AG10803 (cell line): ENCODE results near the gene ZNF93.
A peak's percentile ranks its signal among the peaks of the same experiment; 100 is the strongest.
"Not testable (repeated sequence)": the region's sequence is repeated elsewhere in the genome, so short reads cannot be mapped to it uniquely, and the experiment has no call there.

Experiments
- DNase-seq: peaks from one replicate; pipeline ENCODE4 v3.0.0; 2010; ENCODE audit warnings: low read depth
- H3K4me3 ChIP-seq: 2 replicates; pipeline ENCODE4 v1.5.1; 2011; ENCODE audit warnings: mild to moderate bottlenecking, low read length, control low read depth
- TF ChIP-seq, protein P1 (sequence below): conservative IDR thresholded peaks from 2 replicates; pipeline ENCODE4 v1.5.1; 2011; ENCODE audit warnings: mild to moderate bottlenecking, low read length, control low read depth, inconsistent platforms

The ZNF93 gene

DNA sequence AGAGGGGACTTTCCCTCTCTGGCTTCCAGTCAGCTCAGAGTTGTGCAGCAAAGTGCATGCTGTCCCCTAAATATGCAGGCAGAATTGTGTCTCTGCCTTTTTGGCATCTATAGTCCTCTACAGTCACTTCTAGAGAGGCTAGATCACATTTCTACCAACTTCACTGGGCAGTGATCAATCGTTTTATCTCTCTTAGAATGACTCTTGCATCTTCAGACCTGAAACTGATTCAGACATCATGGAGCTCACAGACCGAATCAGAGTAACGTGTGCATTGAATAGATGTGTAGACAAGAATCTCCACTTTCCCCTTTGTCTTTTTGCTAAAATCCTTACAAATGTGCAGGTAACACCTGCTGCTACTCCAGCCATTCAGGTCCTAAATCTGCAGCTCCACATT lies 28.8 kb upstream of the ZNF93 start:
- no peak overlapping the region for H3K4me3 ChIP-seq
- TF ChIP-seq, protein P1, sequence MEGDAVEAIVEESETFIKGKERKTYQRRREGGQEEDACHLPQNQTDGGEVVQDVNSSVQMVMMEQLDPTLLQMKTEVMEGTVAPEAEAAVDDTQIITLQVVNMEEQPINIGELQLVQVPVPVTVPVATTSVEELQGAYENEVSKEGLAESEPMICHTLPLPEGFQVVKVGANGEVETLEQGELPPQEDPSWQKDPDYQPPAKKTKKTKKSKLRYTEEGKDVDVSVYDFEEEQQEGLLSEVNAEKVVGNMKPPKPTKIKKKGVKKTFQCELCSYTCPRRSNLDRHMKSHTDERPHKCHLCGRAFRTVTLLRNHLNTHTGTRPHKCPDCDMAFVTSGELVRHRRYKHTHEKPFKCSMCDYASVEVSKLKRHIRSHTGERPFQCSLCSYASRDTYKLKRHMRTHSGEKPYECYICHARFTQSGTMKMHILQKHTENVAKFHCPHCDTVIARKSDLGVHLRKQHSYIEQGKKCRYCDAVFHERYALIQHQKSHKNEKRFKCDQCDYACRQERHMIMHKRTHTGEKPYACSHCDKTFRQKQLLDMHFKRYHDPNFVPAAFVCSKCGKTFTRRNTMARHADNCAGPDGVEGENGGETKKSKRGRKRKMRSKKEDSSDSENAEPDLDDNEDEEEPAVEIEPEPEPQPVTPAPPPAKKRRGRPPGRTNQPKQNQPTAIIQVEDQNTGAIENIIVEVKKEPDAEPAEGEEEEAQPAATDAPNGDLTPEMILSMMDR: no peak
- DNase-seq: no peak

DNA sequence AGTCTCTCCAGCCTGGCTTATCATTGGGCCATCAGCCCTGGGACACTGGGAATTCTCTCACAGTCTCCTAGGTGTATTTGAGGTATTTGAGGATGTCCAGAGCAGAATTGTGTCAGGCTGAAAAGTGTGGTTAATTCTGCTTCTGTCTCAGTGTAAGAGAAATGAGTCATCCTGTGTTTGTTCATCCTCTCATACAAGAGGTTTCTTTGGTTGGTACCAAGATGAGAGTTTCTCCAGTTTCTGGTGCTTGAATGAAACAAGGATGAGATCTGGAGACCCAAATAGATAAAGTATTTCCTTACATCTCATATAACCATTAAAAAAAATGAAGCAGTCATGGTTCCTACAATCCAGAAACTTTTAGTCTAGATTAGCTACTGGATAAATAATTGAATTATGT lies 27.4 kb upstream of the ZNF93 start:
- no peak for DNase-seq
- TF ChIP-seq, protein P1: no peak
- no peak overlapping the region for H3K4me3 ChIP-seq

DNA sequence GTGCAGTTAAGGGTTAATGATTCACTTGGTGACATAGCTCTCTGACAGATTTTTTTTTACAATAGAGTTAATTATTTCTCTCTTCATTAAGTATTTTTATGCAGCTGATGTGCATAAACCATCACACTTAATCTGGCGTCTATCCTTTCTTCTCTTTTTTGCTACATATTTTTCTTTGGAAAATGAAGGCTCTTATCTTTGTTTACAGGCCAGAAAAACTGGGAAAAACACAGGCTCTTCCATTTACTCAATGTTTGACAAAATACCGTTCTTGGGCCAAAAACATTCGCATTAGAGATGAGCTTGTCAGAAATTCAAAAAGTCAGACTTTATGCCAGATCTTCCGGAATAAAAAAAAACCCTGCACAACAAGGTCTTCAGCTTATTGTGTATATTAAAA lies 23.0 kb upstream of the ZNF93 start:
- no peak for DNase-seq
- H3K4me3 ChIP-seq: no peak overlapping the region
- TF ChIP-seq, protein P1: no peak

DNA sequence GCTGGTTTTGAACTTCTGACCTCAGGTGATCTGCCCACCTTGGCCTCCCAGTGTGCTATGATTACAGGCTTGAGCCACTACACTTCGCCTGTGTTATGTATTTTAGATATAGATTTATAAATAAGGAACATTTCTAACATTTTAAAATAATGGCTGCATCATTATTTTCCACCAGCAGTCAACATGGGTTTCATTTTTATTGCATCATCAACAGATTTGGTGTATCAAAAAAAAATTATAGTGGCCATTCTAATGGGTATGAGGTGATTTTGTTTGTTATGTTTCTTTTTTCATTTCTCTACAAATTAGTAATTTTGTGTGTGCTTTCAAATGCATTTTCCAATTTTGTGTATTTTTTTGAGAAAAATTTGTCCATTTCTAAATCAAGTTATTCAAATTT lies 16.2 kb upstream of the ZNF93 start:
- H3K4me3 ChIP-seq: no peak overlapping the region
- TF ChIP-seq, protein P1: no peak
- no peak for DNase-seq

DNA sequence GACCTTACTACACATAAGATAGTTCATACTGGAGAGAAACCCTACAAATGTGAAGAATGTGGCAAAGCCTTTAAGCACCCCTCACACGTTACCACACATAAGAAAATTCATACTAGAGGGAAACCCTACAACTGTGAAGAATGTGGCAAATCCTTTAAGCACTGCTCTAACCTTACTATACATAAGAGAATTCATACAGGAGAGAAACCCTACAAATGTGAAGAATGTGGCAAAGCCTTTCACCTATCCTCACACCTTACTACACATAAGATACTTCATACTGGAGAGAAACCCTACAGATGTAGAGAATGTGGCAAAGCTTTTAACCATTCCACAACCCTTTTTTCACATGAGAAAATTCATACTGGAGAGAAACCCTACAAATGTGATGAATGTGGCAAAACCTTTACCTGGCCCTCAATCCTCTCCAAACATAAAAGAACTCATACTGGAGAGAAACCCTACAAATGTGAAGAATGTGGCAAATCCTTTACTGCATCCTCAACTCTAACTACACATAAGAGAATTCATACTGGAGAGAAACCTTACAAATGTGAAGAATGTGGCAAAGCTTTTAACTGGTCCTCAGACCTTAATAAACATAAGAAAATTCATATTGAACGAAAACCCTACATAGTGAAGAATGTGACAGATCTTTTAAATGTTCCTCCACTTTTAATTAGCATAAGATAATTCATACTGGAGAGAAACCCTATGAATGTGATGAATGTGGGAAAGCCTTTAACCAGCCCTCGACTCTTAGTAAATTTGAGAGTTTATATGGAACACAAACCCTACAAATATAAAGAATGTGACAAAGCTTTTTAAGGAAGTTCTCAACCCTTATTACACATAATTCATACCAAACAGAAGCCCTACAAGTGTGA lies 8.4 kb upstream of the ZNF93 start:
- DNase-seq, H3K4me3 ChIP-seq: not testable (repeated sequence)

DNA sequence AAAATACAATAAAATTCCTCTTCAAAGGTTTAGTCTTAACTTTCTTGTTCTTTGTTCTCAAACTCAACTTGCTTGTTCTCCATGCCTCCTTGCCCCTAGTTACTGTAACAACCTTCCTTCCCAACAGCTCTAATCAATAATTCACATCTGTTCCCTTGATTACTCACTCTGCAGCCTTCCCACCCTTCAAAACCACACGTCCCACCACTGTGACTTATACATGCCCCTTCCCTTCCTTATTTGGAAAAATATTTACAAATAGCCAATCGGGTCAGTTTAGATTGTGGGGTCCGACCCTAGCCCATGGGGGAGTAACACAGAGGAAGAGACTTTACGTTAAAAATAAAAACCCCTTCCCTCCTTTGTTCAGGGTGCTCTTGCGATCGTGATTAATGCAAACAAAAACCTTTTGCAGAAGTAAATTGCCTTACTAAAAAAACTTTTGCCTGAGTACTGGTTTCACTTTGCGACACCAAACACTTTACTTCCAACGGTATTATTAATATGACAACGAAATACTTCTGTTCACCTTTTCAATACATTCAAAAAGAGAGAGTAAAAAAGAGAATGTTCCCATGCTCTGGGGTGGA lies 512 bp upstream of the ZNF93 start:
- peak overlapping the region; percentile 86 for H3K4me3 ChIP-seq

DNA sequence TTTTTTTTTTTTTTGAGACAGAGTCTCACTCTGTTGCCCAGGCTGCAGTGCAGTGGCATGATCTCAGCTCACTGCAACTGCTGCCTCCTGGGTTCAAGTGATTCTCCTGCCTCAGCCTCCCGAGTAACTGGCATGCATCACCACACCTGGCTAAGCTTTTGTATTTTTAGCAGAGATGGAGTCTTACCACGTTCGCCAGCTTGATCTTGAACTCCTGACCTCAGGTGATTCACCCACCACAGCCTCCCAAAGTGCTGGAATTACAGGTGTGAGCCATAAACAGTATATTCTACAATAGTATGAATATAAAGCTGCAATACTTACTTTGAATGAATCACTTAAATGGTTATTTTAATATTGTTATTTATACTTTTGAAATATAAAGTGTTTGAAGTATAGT lies 6.8 kb downstream of the ZNF93 start:
- DNase-seq, H3K4me3 ChIP-seq: not testable (repeated sequence)

More for the DNA sequence above, 512 bp upstream of the ZNF93 start:
- TF ChIP-seq, protein P1: no peak
- peak; percentile 80 for DNase-seq

DNA sequence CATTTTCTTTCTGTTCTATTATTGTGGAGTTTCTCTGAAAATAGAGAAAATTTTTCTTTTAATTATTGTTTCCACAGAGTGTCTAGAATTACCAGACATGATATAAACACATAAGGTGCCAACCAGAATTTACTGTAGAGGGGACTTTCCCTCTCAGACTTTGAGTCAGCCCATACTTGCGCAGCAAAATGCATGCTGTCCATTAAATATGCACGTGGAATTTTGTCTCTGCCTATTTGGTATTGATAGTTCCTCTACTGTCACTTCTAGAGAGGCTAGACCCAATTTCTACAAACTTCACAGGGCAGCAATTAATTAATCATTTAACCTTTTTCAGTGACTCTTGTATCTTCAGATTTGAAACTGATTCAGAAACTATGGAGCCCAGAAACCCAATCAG lies 8.9 kb downstream of the ZNF93 start:
- TF ChIP-seq, protein P1: no peak
- no peak for DNase-seq
- no peak overlapping the region for H3K4me3 ChIP-seq
